Astrocyte (in vitro differentiated cells and primary cell): ENCODE measurements around the gene SLC6A1. TPM values are rescaled to one million over a fixed set of nuclear protein-coding genes. Genes with fewer than 3 reads are reported as not detected.
A peak's percentile ranks its signal among the peaks of the same experiment; 100 is the strongest.

Source experiments
- DNase-seq: peaks from one replicate; pipeline ENCODE4 v3.0.0-alpha.2; 2010; ENCODE audit warnings: low read depth
- FAIRE-seq: peaks from 2 replicates; lab custom pipeline; 2011; peaks lifted over from hg19 to GRCh38; lab: Jason Lieb, UNC
- H2AFZ ChIP-seq: 2 replicates; pipeline ENCODE4 v1.6.0; 2012; ENCODE audit warnings: low read depth, low read length, inconsistent platforms
- H3K27ac ChIP-seq: 2 replicates; pipeline ENCODE4 v1.5.1; 2011; ENCODE audit warnings: low read depth, low read length, inconsistent platforms
- H3K27me3 ChIP-seq: 2 replicates; pipeline ENCODE4 v1.6.0; 2011; ENCODE audit warnings: low read length, inconsistent platforms; ENCODE audit not compliant: insufficient read depth
- H3K36me3 ChIP-seq: 2 replicates; pipeline ENCODE4 v1.5.1; 2011; ENCODE audit warnings: low read length, inconsistent platforms; ENCODE audit not compliant: insufficient read depth
- H3K4me1 ChIP-seq: 2 replicates; pipeline ENCODE4 v1.5.1; 2011; ENCODE audit warnings: low read length, inconsistent platforms; ENCODE audit not compliant: insufficient read depth
- H3K4me2 ChIP-seq: 2 replicates; pipeline ENCODE4 v1.6.0; 2012; ENCODE audit warnings: low read length, inconsistent platforms
- H3K4me3 ChIP-seq: 2 replicates; pipeline ENCODE4 v1.5.1; 2011; ENCODE audit warnings: low read depth, mild to moderate bottlenecking, low read length, inconsistent platforms; ENCODE audit not compliant: insufficient read depth
- H3K79me2 ChIP-seq: 2 replicates; pipeline ENCODE4 v1.6.0; 2012; ENCODE audit warnings: mild to moderate bottlenecking, low read length, inconsistent platforms; ENCODE audit not compliant: insufficient read depth
- H3K9ac ChIP-seq: 2 replicates; pipeline ENCODE4 v1.6.0; 2012; ENCODE audit warnings: mild to moderate bottlenecking, low read length, inconsistent platforms
- H3K9me3 ChIP-seq: 2 replicates; pipeline ENCODE4 v1.5.1; 2012; ENCODE audit warnings: low read depth, mild to moderate bottlenecking, low read length, inconsistent platforms; ENCODE audit not compliant: insufficient read depth
- H4K20me1 ChIP-seq: 2 replicates; pipeline ENCODE4 v1.6.0; 2012; ENCODE audit warnings: low read length, inconsistent platforms; ENCODE audit not compliant: insufficient read depth
- H3K27ac Mint-ChIP-seq: one replicate; pipeline ENCODE4 v1.8.0; 2021; ENCODE audit warnings: mild to moderate bottlenecking, mixed read lengths; ENCODE audit not compliant: unreplicated experiment
- H3K27me3 Mint-ChIP-seq: one replicate; pipeline ENCODE4 v1.8.0; 2021; ENCODE audit warnings: low read depth, mixed read lengths; ENCODE audit not compliant: unreplicated experiment
- H3K36me3 Mint-ChIP-seq: one replicate; pipeline ENCODE4 v1.8.0; 2021; ENCODE audit warnings: low read depth, mixed read lengths; ENCODE audit not compliant: unreplicated experiment
- H3K4me1 Mint-ChIP-seq: one replicate; pipeline ENCODE4 v1.8.0; 2021; ENCODE audit warnings: low read depth, mixed read lengths; ENCODE audit not compliant: unreplicated experiment
- H3K4me3 Mint-ChIP-seq: one replicate; pipeline ENCODE4 v1.8.0; 2021; ENCODE audit warnings: mild to moderate bottlenecking, moderate library complexity, mixed read lengths; ENCODE audit not compliant: unreplicated experiment
- H3K9me3 Mint-ChIP-seq: one replicate; pipeline ENCODE4 v1.8.0; 2021; ENCODE audit warnings: mild to moderate bottlenecking, mixed read lengths; ENCODE audit not compliant: unreplicated experiment
- CTCF ChIP-seq: IDR thresholded peaks from 2 replicates; pipeline ENCODE4 v1.5.1; 2011; ENCODE audit warnings: low read depth, mild to moderate bottlenecking, inconsistent platforms, low read length, moderate library complexity; ENCODE audit not compliant: insufficient read depth
- EZH2 ChIP-seq: IDR thresholded peaks from 2 replicates; pipeline ENCODE4 v1.6.1; 2012; ENCODE audit warnings: mild to moderate bottlenecking, low read length, inconsistent platforms; ENCODE audit not compliant: insufficient read depth
- total RNA-seq: library from RNA; stranded (reverse); gene quantifications from 2 replicates; pipeline ENCODE4 v1.2.1, GENCODE V29; 2021

The SLC6A1 gene
- total RNA-seq, 1 donor from 2014 or later, result 0.30 TPM

GRCh38 chr3:10977892-10978510, 14.5 kb upstream of the SLC6A1 start:
- H3K4me2 ChIP-seq, result peak overlapping the region; percentile 76
- peak; percentile 55 for DNase-seq

GRCh38 chr3:10978956-10979355, 13.6 kb upstream of the SLC6A1 start:
- no peaks in the 10 kb centered on the region for H3K27me3 ChIP-seq
- no peak for DNase-seq
- no peaks in the 10 kb centered on the region for H4K20me1 ChIP-seq
- no peak overlapping the region for H3K4me2 ChIP-seq
- TF ChIP-seq EZH2, result no peak
- no peak for TF ChIP-seq CTCF
- no peaks in the 10 kb centered on the region for H3K36me3 ChIP-seq
- H3K9me3 Mint-ChIP-seq, result peaks cover 8% of the 10 kb centered on the region
- peaks cover 29% of the 10 kb centered on the region for H3K4me1 Mint-ChIP-seq
- H3K27me3 Mint-ChIP-seq, result peaks cover 20% of the 10 kb centered on the region
- no peak for FAIRE-seq
- peaks cover 2% of the 10 kb centered on the region for H3K36me3 Mint-ChIP-seq
- peaks cover 29% of the 10 kb centered on the region for H3K4me1 ChIP-seq
- no peak overlapping the region for H3K4me3 Mint-ChIP-seq
- peaks cover 5% of the 10 kb centered on the region for H3K9me3 ChIP-seq
- H3K27ac Mint-ChIP-seq, result no peak overlapping the region
- H3K9ac ChIP-seq, result no peak overlapping the region
- H3K27ac ChIP-seq, result no peak overlapping the region
- H2AFZ ChIP-seq, result no peak overlapping the region
- H3K79me2 ChIP-seq, result no peaks in the 10 kb centered on the region
- H3K4me3 ChIP-seq, result no peak overlapping the region

More at GRCh38 chr3:10977892-10978510, 14.5 kb upstream of the SLC6A1 start:
- Histone ChIP-seq H3K4me1 (peaks cover 26% of the 10 kb centered on the region), H3K27me3 (peaks cover 6% of the 10 kb centered on the region), H3K79me2 (no peaks in the 10 kb centered on the region), H3K36me3 (no peaks in the 10 kb centered on the region), H4K20me1 (no peaks in the 10 kb centered on the region), H3K9me3 (peaks cover 5% of the 10 kb centered on the region), H3K9ac (peak overlapping the region; percentile 42), H2AFZ (no peak overlapping the region), H3K4me3 (no peak overlapping the region), H3K27ac (peak overlapping the region; percentile 52)
- Mint-ChIP-seq H3K27me3 (peaks cover 28% of the 10 kb centered on the region), H3K27ac (peak overlapping the region; percentile 5), H3K4me1 (peaks cover 26% of the 10 kb centered on the region), H3K4me3 (peak overlapping the region; percentile 10), H3K36me3 (peaks cover 2% of the 10 kb centered on the region), H3K9me3 (peaks cover 8% of the 10 kb centered on the region)
- TF ChIP-seq CTCF (no peak), EZH2 (no peak)
- FAIRE-seq, result no peak

GRCh38 chr3:10980312-10980711, 12.2 kb upstream of the SLC6A1 start:
- no peak overlapping the region for H3K9ac ChIP-seq
- peaks cover 4% of the 10 kb centered on the region for H3K9me3 Mint-ChIP-seq
- H3K27ac ChIP-seq, result no peak overlapping the region
- H3K79me2 ChIP-seq, result no peaks in the 10 kb centered on the region
- H3K36me3 ChIP-seq, result no peaks in the 10 kb centered on the region
- H3K27me3 ChIP-seq, result no peaks in the 10 kb centered on the region
- peaks cover 29% of the 10 kb centered on the region for H3K4me1 Mint-ChIP-seq
- H3K36me3 Mint-ChIP-seq, result peaks cover 2% of the 10 kb centered on the region
- H3K4me1 ChIP-seq, result peaks cover 29% of the 10 kb centered on the region
- TF ChIP-seq CTCF, result no peak
- no peak for TF ChIP-seq EZH2
- no peak for DNase-seq
- no peak overlapping the region for H3K4me2 ChIP-seq
- H3K27ac Mint-ChIP-seq, result no peak overlapping the region
- FAIRE-seq, result no peak
- H3K4me3 Mint-ChIP-seq, result no peak overlapping the region
- no peak overlapping the region for H3K4me3 ChIP-seq
- H3K9me3 ChIP-seq, result peaks cover 5% of the 10 kb centered on the region
- peaks cover 22% of the 10 kb centered on the region for H3K27me3 Mint-ChIP-seq
- H2AFZ ChIP-seq, result no peak overlapping the region
- no peaks in the 10 kb centered on the region for H4K20me1 ChIP-seq
